Activated naive CD4-positive, alpha-beta T cell treated with anti-CD3 and anti-CD28 coated beads, Interleukin-2, amount 50 U/mL, for 72 hours (primary cell): Measurements from ENCODE around the gene SPDYE18. TPM values are rescaled to one million over a fixed set of nuclear protein-coding genes. Genes with fewer than 3 reads are reported as not detected.
A peak's percentile ranks its signal among the peaks of the same experiment; 100 is the strongest.
"Not testable (repeated sequence)": the region's sequence is repeated elsewhere in the genome, so short reads cannot be mapped to it uniquely, and the experiment has no call there.

Experiments
- ATAC-seq, 2 donors: fragments of 150-1000 bp; cut with Tn5 transposase; 2 replicates each; pipeline ENCODE4 v1.10.0; 2021; ENCODE audit warnings: mild to moderate bottlenecking in 2 of 2, moderate library complexity in 2 of 2
- DNase-seq, 2 donors: peaks; one replicate each; pipeline ENCODE4 v3.0.0; 2021 to 2022; ENCODE audit warnings: low spot score in 2 of 2
- H3K27ac Mint-ChIP-seq, 2 donors: one replicate each; pipeline ENCODE4 v1.8.0; 2022; ENCODE audit warnings: mild to moderate bottlenecking in 2 of 2, mixed read lengths in 2 of 2
- H3K36me3 Mint-ChIP-seq, 2 donors: one replicate each; pipeline ENCODE4 v1.8.0; 2022; ENCODE audit warnings: mixed read lengths in 2 of 2
- H3K9me3 Mint-ChIP-seq, 2 donors: one replicate each; pipeline ENCODE4 v1.8.0; 2022; ENCODE audit warnings: mixed read lengths in 2 of 2
- total RNA-seq, 2 donors: library from RNA; stranded (reverse); gene quantifications; one replicate each; pipeline ENCODE4 v1.2.3, GENCODE V29; 2022

The SPDYE18 gene
- under 1 TPM; 0.36 to 0.68 TPM for total RNA-seq

GRCh38 chr7:77062557-77062956, at the start of gene SPDYE18:
Gene SPDYE18, minus strand, starts transcription at chr7:77062558. Its CDS starts 2,046 bp downstream, at chr7:77060512.
- not testable (repeated sequence) for H3K9me3 Mint-ChIP-seq

GRCh38 chr7:77108362-77108761, 46.0 kb upstream of the SPDYE18 start:
- not testable (repeated sequence) for H3K36me3 Mint-ChIP-seq, H3K9me3 Mint-ChIP-seq, H3K27ac Mint-ChIP-seq, ATAC-seq, DNase-seq

More at GRCh38 chr7:77062557-77062956, at the start of gene SPDYE18:
- H3K27ac Mint-ChIP-seq, H3K36me3 Mint-ChIP-seq, ATAC-seq, DNase-seq: not testable (repeated sequence)

GRCh38 chr7:77107659-77108058, 45.3 kb upstream of the SPDYE18 start:
- not testable (repeated sequence) for H3K27ac Mint-ChIP-seq, DNase-seq, H3K36me3 Mint-ChIP-seq, H3K9me3 Mint-ChIP-seq, ATAC-seq

- H3K27ac Mint-ChIP-seq, ATAC-seq, H3K9me3 Mint-ChIP-seq, H3K36me3 Mint-ChIP-seq, DNase-seq: not testable (repeated sequence)
Observed at GRCh38 chr7:77105904-77106303, 43.5 kb upstream of the SPDYE18 start.

DNA sequence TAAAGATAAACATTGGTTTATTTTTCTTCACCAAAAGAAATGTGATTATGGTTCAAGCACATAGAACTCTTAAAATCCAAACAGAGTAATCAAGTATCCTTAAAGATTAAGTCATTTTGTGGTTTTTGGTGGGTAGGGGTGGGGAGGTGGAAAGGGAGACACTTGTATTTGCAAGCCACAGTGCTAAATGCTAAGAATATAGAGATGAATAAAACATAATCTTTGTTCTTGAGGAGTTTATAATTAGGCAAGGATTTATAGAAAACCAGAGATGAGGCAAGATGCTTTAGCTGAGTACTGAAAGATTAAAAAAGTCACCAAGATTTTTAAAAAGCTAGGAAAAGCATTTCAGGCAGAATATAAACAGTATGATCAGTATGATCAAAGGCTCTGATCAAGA, 40.3 kb upstream of the SPDYE18 start:
- not testable (repeated sequence) for H3K27ac Mint-ChIP-seq, DNase-seq, H3K9me3 Mint-ChIP-seq, H3K36me3 Mint-ChIP-seq, ATAC-seq

DNA sequence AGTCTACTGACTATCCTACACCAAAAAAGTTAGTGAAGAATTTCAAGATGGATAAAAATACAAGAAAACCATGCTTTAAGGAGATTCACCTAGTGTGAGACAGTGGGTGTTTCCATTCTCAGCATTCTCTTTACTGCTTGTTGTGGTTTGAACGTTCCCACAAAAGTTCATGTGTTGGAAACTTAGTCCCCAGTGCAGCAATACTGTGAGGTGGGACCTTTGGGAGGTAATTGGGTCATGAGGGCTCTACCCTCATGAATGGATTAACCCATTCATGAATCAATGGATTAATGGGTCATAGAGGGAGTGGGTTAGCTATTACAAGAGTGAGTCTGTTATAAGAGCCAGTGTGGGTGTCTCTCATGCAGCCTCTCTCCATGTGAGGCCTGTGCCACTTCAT, 38.8 kb upstream of the SPDYE18 start:
- peak; percentile 31 to 34 for ATAC-seq
- not testable (repeated sequence) for H3K9me3 Mint-ChIP-seq, H3K36me3 Mint-ChIP-seq, DNase-seq, H3K27ac Mint-ChIP-seq

GRCh38 chr7:77100501-77100900, 38.1 kb upstream of the SPDYE18 start:
- not testable (repeated sequence) for ATAC-seq, H3K9me3 Mint-ChIP-seq, H3K36me3 Mint-ChIP-seq, H3K27ac Mint-ChIP-seq, DNase-seq

- not testable (repeated sequence) for H3K9me3 Mint-ChIP-seq, H3K27ac Mint-ChIP-seq, H3K36me3 Mint-ChIP-seq, DNase-seq, ATAC-seq
Observed at GRCh38 chr7:77092301-77092700, 29.9 kb upstream of the SPDYE18 start.

- ATAC-seq, DNase-seq, H3K9me3 Mint-ChIP-seq, H3K27ac Mint-ChIP-seq, H3K36me3 Mint-ChIP-seq: not testable (repeated sequence)
Observed at GRCh38 chr7:77082192-77082591, 19.8 kb upstream of the SPDYE18 start.

- H3K36me3 Mint-ChIP-seq, H3K27ac Mint-ChIP-seq, DNase-seq, H3K9me3 Mint-ChIP-seq, ATAC-seq: not testable (repeated sequence)
Observed at GRCh38 chr7:77080236-77080635, 17.9 kb upstream of the SPDYE18 start.

DNA sequence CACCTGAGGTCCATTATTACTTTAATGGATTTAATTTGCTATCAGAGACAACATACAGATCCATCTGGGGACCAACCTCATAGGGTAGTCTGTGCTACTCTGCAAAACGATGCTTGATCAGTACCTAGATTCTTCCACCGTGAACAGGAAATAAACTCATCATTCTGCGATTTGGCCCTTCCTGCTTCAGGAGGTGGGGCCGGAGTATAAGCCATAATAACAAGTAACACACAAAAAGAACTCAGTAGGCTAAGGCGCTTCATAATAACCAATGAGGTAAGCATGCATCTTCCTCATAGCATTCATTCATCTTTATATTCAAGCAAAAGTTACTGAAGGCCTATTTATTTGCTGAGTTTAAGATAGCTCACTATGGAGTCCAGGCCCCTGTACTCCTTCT, 17.3 kb upstream of the SPDYE18 start:
- DNase-seq, H3K36me3 Mint-ChIP-seq, H3K27ac Mint-ChIP-seq, ATAC-seq, H3K9me3 Mint-ChIP-seq: not testable (repeated sequence)

GRCh38 chr7:77079112-77079511, 16.8 kb upstream of the SPDYE18 start:
- ATAC-seq, H3K27ac Mint-ChIP-seq, DNase-seq, H3K9me3 Mint-ChIP-seq: not testable (repeated sequence)
- peaks cover 9 to 12% of the 10 kb centered on the region in 2 donors for H3K36me3 Mint-ChIP-seq

GRCh38 chr7:77077060-77077459, 14.7 kb upstream of the SPDYE18 start:
- not testable (repeated sequence) for DNase-seq, ATAC-seq, H3K27ac Mint-ChIP-seq, H3K9me3 Mint-ChIP-seq
- H3K36me3 Mint-ChIP-seq, result peaks cover 10 to 14% of the 10 kb centered on the region in 2 donors

GRCh38 chr7:77074786-77075396, 12.5 kb upstream of the SPDYE18 start:
- H3K27ac Mint-ChIP-seq, ATAC-seq, DNase-seq: not testable (repeated sequence)
- peaks cover 0 to 14% of the 10 kb centered on the region in 2 donors for H3K9me3 Mint-ChIP-seq
- peaks cover 10 to 30% of the 10 kb centered on the region in 2 donors for H3K36me3 Mint-ChIP-seq

DNA sequence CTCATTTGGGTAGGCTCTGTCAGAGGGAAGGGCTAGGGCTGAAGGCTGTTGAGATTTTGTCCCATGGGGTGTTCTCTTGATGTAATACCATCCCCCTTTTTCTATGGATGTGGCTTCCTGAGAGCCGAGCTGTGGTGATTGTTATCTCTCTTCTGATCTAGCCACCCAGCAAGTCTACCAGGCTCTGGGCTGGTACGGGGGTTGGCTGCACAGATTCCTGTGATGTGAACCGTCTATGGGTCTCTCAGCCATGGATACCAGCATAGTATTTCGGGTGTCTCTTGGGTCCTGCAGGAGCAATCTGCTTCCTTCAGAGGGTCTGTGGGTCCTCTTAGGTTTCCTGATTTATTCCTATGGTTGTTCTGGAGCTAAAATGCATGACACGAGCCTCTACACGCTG, 8.8 kb upstream of the SPDYE18 start:
- H3K9me3 Mint-ChIP-seq, result peaks cover 7 to 14% of the 10 kb centered on the region in 2 donors
- not testable (repeated sequence) for DNase-seq, H3K27ac Mint-ChIP-seq, ATAC-seq
- H3K36me3 Mint-ChIP-seq, result peaks cover 10 to 32% of the 10 kb centered on the region in 2 donors

GRCh38 chr7:77065869-77066268, 3.5 kb upstream of the SPDYE18 start:
- not testable (repeated sequence) for H3K9me3 Mint-ChIP-seq, H3K27ac Mint-ChIP-seq, ATAC-seq, DNase-seq
- peaks cover 0 to 12% of the 10 kb centered on the region in 2 donors for H3K36me3 Mint-ChIP-seq

DNA sequence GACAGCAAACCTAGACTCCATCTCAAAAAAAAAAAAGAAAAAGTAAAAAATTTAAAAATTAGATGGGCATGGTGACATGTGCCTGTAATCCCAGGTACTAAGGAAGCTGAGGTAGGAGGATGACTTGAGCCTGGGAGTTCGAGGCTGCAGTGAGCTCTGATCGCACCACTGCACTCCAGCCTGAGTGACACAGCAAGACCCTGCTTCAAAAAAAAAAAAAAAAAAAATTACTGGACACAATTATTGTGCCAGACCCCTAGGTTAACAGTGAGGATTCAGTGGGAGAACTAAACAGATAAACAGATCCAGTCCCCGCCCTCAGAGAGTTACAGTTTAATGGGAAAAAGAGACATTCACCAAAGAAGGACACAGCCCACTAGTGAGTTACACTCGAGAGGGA, 1.4 kb upstream of the SPDYE18 start:
- peak overlapping the region in 1 of 2 donors; percentile 50 for H3K27ac Mint-ChIP-seq
- H3K36me3 Mint-ChIP-seq, DNase-seq, ATAC-seq, H3K9me3 Mint-ChIP-seq: not testable (repeated sequence)

DNA sequence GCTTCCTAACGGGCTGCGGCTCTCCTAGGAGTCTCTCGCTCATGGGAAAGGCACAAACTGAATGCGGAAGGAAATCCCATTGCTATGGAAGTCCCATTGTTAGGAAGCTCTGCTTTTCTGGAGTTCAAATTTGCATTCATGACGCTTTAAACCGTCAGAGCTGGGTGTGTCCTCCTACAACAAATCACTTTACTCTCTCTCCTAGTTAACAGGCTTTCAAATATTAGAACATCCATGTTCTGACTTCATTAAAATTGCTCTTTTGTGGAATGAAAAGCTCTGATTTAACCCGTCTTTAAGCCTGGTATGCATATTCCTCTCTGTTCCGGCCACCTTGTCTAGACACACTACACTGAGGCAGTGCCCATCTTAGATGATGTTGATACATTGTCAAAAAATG, 30.1 kb downstream of the SPDYE18 start, which contains the start of gene SPDYE17:
Gene SPDYE17 (minus strand): TSS at position 101 of the 400 bp plus-strand sequence. CDS start 1,791 bp downstream, outside the sequence.
- H3K36me3 Mint-ChIP-seq, H3K27ac Mint-ChIP-seq, DNase-seq, H3K9me3 Mint-ChIP-seq, ATAC-seq: not testable (repeated sequence)
